ENCODE data around the gene AJM1. TPM values are rescaled to one million over a fixed set of nuclear protein-coding genes. Genes with fewer than 3 reads are reported as not detected.

Gene AJM1
- total and polyA plus RNA-seq, 4 experiments from 2014 or later, result 0.05 to 2.8 (median 2.4) TPM; not detected in 1

GRCh38 chr9:136890661-136891060, 48.4 kb downstream of the AJM1 start:
- no peaks in the 10 kb centered on the region for H3K9me3 Mint-ChIP-seq
- Histone ChIP-seq H3K9me3 (ENCODE audit: control insufficient read depth in 1 of 2, low read length in 2 of 2) (no peaks in the 10 kb centered on the region), H3K27me3 (ENCODE audit: insufficient read depth, low read length) (no peaks in the 10 kb centered on the region), H3K4me3 (ENCODE audit: low read length in 2 of 2) (no peak overlapping the region), H3K4me1 (ENCODE audit: insufficient read depth, low read length) (peaks cover 18% of the 10 kb centered on the region), H3K27ac (ENCODE audit: low read depth, low read length) (no peak overlapping the region), H3K36me3 (ENCODE audit: insufficient read depth, low read length) (peaks cover 13% of the 10 kb centered on the region)
- peaks cover 6 to 13% of the 10 kb centered on the region in 2 donors for H3K36me3 Mint-ChIP-seq
- no peaks in the 10 kb centered on the region for H3K27me3 Mint-ChIP-seq
- peak overlapping the region in 1 of 7 donors; percentile 60 for H3K27ac Mint-ChIP-seq
- no peak for DNase-seq
- ChIA-PET CTCF (ENCODE audit: partially characterized antibody) (interaction anchor here (1.0 to 1.4 kb wide), 2 partner anchors 9 to 139 kb away, joined by 3 read pairs; no protein-coding TSS in a partner anchor), POLR2A (ENCODE audit: partially characterized antibody) (interaction anchor here (1.2 kb wide), 1 partner anchor 9 kb away, joined by 3 read pairs; no protein-coding TSS in a partner anchor)
- H3K4me3 Mint-ChIP-seq, result no peak overlapping the region
- peaks cover 20 to 56% (median 23%) of the 10 kb centered on the region in 4 donors for H3K4me1 Mint-ChIP-seq
- intact Hi-C loops (cut with micrococcal nuclease), result no loop called here

Small RNA genes within 50 kb of the gene (microRNA-seq; reads per million reads assigned to microRNA genes)
- gene MIR4292 (ENCODE audit: borderline microRNAs expressed, borderline number of aligned reads, borderline replicate concordance), result not detected
- gene MIR4479 (ENCODE audit: borderline microRNAs expressed, borderline number of aligned reads, borderline replicate concordance), result not detected

Other genes starting within 250 kb of the AJM1 start
- not detected for gene EGFL7, start 179.6 kb upstream of the AJM1 start, total RNA-seq
- gene EGFL7, start 179.6 kb upstream of the AJM1 start, polyA plus RNA-seq, result under 1 TPM in 1 of 2 donors, not detected in 1; 0.64 TPM
- gene AGPAT2, start 155.0 kb upstream of the AJM1 start, total RNA-seq, result 1 to 10 TPM; 6.9 to 7.8 TPM
- gene AGPAT2, start 155.0 kb upstream of the AJM1 start, polyA plus RNA-seq, result 10 to 100 TPM; 16.2 to 20.6 TPM
- not detected for gene DIPK1B, start 129.9 kb upstream of the AJM1 start, total RNA-seq
- gene DIPK1B, start 129.9 kb upstream of the AJM1 start, polyA plus RNA-seq, result not detected
- 1 to 10 TPM in 1 of 2 experiments, under 1 TPM in 1; 0.90 to 1.3 TPM for gene LCN10, start 99.5 kb upstream of the AJM1 start, total RNA-seq
- under 1 TPM; 0.22 to 0.50 TPM for gene LCN10, start 99.5 kb upstream of the AJM1 start, polyA plus RNA-seq
- not detected for gene LCN6, start 94.0 kb upstream of the AJM1 start, total RNA-seq
- gene LCN6, start 94.0 kb upstream of the AJM1 start, polyA plus RNA-seq, result not detected
- not detected for gene LCN8, start 84.2 kb upstream of the AJM1 start, total RNA-seq
- under 1 TPM in 1 of 2 donors, not detected in 1; 0.62 TPM for gene LCN8, start 84.2 kb upstream of the AJM1 start, polyA plus RNA-seq
- not detected for gene LCN15, start 78.0 kb upstream of the AJM1 start, total RNA-seq
- not detected for gene LCN15, start 78.0 kb upstream of the AJM1 start, polyA plus RNA-seq
- 10 to 100 TPM; 51.1 to 53.4 TPM for gene TMEM141, start 51.1 kb upstream of the AJM1 start, total RNA-seq
- 10 to 100 TPM; 34.3 to 38.4 TPM for gene TMEM141, start 51.1 kb upstream of the AJM1 start, polyA plus RNA-seq
- gene CCDC183, start 46.1 kb upstream of the AJM1 start, total RNA-seq, result 1 to 10 TPM; 2.3 to 2.5 TPM
- under 1 TPM; 0.64 to 0.90 TPM for gene CCDC183, start 46.1 kb upstream of the AJM1 start, polyA plus RNA-seq
- 10 to 100 TPM; 65.1 to 70.9 TPM for gene RABL6, start 34.5 kb upstream of the AJM1 start, total RNA-seq
- gene RABL6, start 34.5 kb upstream of the AJM1 start, polyA plus RNA-seq, result 10 to 100 TPM in 1 of 2 donors, 1 to 10 TPM in 1; 5.1 to 18.2 TPM
- gene PHPT1, start 6.9 kb downstream of the AJM1 start, total RNA-seq, result 10 to 100 TPM; 41.3 to 42.6 TPM
- gene PHPT1, start 6.9 kb downstream of the AJM1 start, polyA plus RNA-seq, result 10 to 100 TPM; 88.4 to 94.0 TPM
- gene MAMDC4, start 9.9 kb downstream of the AJM1 start, total RNA-seq, result 10 to 100 TPM in 1 of 2 experiments, 1 to 10 TPM in 1; 9.3 to 11.7 TPM
- not detected for gene MAMDC4, start 9.9 kb downstream of the AJM1 start, polyA plus RNA-seq
- 100 to 1,000 TPM; 284 to 298 TPM for gene EDF1, start 23.8 kb downstream of the AJM1 start, total RNA-seq
- gene EDF1, start 23.8 kb downstream of the AJM1 start, polyA plus RNA-seq, result 100 to 1,000 TPM; 273 to 357 TPM
- 10 to 100 TPM; 40.2 to 43.2 TPM for gene TRAF2, start 44.0 kb downstream of the AJM1 start, total RNA-seq
- 10 to 100 TPM; 11.1 to 25.2 TPM for gene TRAF2, start 44.0 kb downstream of the AJM1 start, polyA plus RNA-seq
- 100 to 1,000 TPM; 122 to 123 TPM for gene FBXW5, start 102.3 kb downstream of the AJM1 start, total RNA-seq
- 100 to 1,000 TPM in 1 of 2 donors, 10 to 100 TPM in 1; 98.6 to 160 TPM for gene FBXW5, start 102.3 kb downstream of the AJM1 start, polyA plus RNA-seq
- gene C8G, start 102.8 kb downstream of the AJM1 start, total RNA-seq, result 1 to 10 TPM; 2.2 TPM
- gene C8G, start 102.8 kb downstream of the AJM1 start, polyA plus RNA-seq, result under 1 TPM in 1 of 2 donors, not detected in 1; 0.60 TPM
- gene LCN12, start 109.8 kb downstream of the AJM1 start, total RNA-seq, result 1 to 10 TPM in 1 of 2 experiments, under 1 TPM in 1; 0.72 to 1.4 TPM
- not detected for gene LCN12, start 109.8 kb downstream of the AJM1 start, polyA plus RNA-seq
- gene PTGDS, start 135.0 kb downstream of the AJM1 start, total RNA-seq, result 1 to 10 TPM; 4.8 to 5.1 TPM
- 1 to 10 TPM; 1.7 to 3.8 TPM for gene PTGDS, start 135.0 kb downstream of the AJM1 start, polyA plus RNA-seq
- gene LCNL1, start 140.5 kb downstream of the AJM1 start, total RNA-seq, result under 1 TPM; 0.14 to 0.17 TPM
- not detected for gene LCNL1, start 140.5 kb downstream of the AJM1 start, polyA plus RNA-seq
- 100 to 1,000 TPM in 1 of 2 experiments, 10 to 100 TPM in 1; 94.2 to 101 TPM for gene PAXX, start 149.9 kb downstream of the AJM1 start, total RNA-seq
- gene PAXX, start 149.9 kb downstream of the AJM1 start, polyA plus RNA-seq, result 100 to 1,000 TPM in 1 of 2 donors, 10 to 100 TPM in 1; 76.0 to 103 TPM
- 1 to 10 TPM; 3.1 to 3.7 TPM for gene CLIC3, start 154.1 kb downstream of the AJM1 start, total RNA-seq
- gene CLIC3, start 154.1 kb downstream of the AJM1 start, polyA plus RNA-seq, result 1 to 10 TPM; 5.0 to 7.8 TPM
- 10 to 100 TPM; 63.8 to 68.6 TPM for gene ABCA2, start 185.8 kb downstream of the AJM1 start, total RNA-seq
- gene ABCA2, start 185.8 kb downstream of the AJM1 start, polyA plus RNA-seq, result 10 to 100 TPM in 1 of 2 donors, 1 to 10 TPM in 1; 2.6 to 10.8 TPM
- gene FUT7, start 189.6 kb downstream of the AJM1 start, total RNA-seq, result 1 to 10 TPM; 3.4 to 4.6 TPM
- 10 to 100 TPM; 22.6 to 43.8 TPM for gene FUT7, start 189.6 kb downstream of the AJM1 start, polyA plus RNA-seq
- 10 to 100 TPM; 20.7 to 21.4 TPM for gene NPDC1, start 203.7 kb downstream of the AJM1 start, total RNA-seq
- gene NPDC1, start 203.7 kb downstream of the AJM1 start, polyA plus RNA-seq, result 10 to 100 TPM; 22.8 to 32.2 TPM
- not detected for gene ENTPD2, start 211.6 kb downstream of the AJM1 start, total RNA-seq
- not detected for gene ENTPD2, start 211.6 kb downstream of the AJM1 start, polyA plus RNA-seq
- under 1 TPM; 0.09 to 0.11 TPM for gene SAPCD2, start 228.1 kb downstream of the AJM1 start, total RNA-seq
- under 1 TPM; 0.10 to 0.15 TPM for gene SAPCD2, start 228.1 kb downstream of the AJM1 start, polyA plus RNA-seq
- 10 to 100 TPM; 10.6 to 12.5 TPM for gene UAP1L1, start 235.0 kb downstream of the AJM1 start, total RNA-seq
- 1 to 10 TPM in 1 of 2 donors, under 1 TPM in 1; 0.81 to 2.9 TPM for gene UAP1L1, start 235.0 kb downstream of the AJM1 start, polyA plus RNA-seq
- 10 to 100 TPM; 63.3 to 71.0 TPM for gene MAN1B1, start 244.5 kb downstream of the AJM1 start, total RNA-seq
- gene MAN1B1, start 244.5 kb downstream of the AJM1 start, polyA plus RNA-seq, result 10 to 100 TPM; 35.4 to 37.5 TPM

Data from CD4-positive, alpha-beta memory T cell (primary cell).